MM.1S (cell line): ENCODE data around the gene MOCOS.

ENCODE experiments used
- CTCF ChIP-seq: fragments of 300-600 bp; sonication (generic); IDR thresholded peaks from 2 replicates; pipeline ENCODE4 v1.5.1; 2016; ENCODE audit warnings: antibody characterized with exemption, low read length, mixed read lengths
- EZH2 ChIP-seq: fragments of 300-600 bp; sonication (generic); optimal IDR thresholded peaks from 2 replicates; pipeline ENCODE3; 2017; ENCODE audit warnings: low read depth, mild to moderate bottlenecking, antibody characterized with exemption, low read length, mixed read lengths

GRCh38 chr18:36158266-36158867 lies 28.9 kb upstream of the MOCOS start:
- TF ChIP-seq CTCF (no peak), EZH2 (no peak)
